Suprapubic skin (tissue), 3 donors: Measurements from ENCODE around the gene MED28.

Source experiments
- EP300 ChIP-seq: sonication (generic); formaldehyde crosslinking; IDR thresholded peaks from one replicate; pipeline ENCODE4 v1.6.1; 2017; ENCODE audit warnings: antibody characterized with exemption
- POLR2A ChIP-seq, 2 donors: fragments of 450-650 bp; IDR thresholded peaks; one replicate each; pipeline ENCODE4 v1.6.1; 2017; ENCODE audit warnings: antibody characterized with exemption in 2 of 2, mild to moderate bottlenecking in 2 of 2, moderate library complexity in 2 of 2
- TF ChIP-seq, protein P1 (sequence below), 2 donors: fragments of 200-600 bp in 1 of 2; fragments of 450-650 bp in 1 of 2; sonication (generic) in 1 of 2; IDR thresholded peaks; one replicate each; pipeline ENCODE4 v1.5.1; 2016 to 2019; ENCODE audit warnings: antibody characterized with exemption in 2 of 2, mild to moderate bottlenecking in 1 of 2, moderate library complexity in 1 of 2

- TF ChIP-seq EP300 (no peak), POLR2A (IDR thresholded peaks at IDR 0.05) (no peak)
- TF ChIP-seq, protein P1, sequence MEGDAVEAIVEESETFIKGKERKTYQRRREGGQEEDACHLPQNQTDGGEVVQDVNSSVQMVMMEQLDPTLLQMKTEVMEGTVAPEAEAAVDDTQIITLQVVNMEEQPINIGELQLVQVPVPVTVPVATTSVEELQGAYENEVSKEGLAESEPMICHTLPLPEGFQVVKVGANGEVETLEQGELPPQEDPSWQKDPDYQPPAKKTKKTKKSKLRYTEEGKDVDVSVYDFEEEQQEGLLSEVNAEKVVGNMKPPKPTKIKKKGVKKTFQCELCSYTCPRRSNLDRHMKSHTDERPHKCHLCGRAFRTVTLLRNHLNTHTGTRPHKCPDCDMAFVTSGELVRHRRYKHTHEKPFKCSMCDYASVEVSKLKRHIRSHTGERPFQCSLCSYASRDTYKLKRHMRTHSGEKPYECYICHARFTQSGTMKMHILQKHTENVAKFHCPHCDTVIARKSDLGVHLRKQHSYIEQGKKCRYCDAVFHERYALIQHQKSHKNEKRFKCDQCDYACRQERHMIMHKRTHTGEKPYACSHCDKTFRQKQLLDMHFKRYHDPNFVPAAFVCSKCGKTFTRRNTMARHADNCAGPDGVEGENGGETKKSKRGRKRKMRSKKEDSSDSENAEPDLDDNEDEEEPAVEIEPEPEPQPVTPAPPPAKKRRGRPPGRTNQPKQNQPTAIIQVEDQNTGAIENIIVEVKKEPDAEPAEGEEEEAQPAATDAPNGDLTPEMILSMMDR (IDR thresholded peaks at IDR 0.05) = peak; percentile 55 to 79
Observed at GRCh38 chr4:17636696-17637622, 22.5 kb downstream of the MED28 start.
